ENCODE measurements around the gene AVL9. TPM values are rescaled to one million over a fixed set of nuclear protein-coding genes. Genes with fewer than 3 reads are reported as not detected.

Gene AVL9
- total and polyA plus RNA-seq, 2 experiments from 2014 or later: 13.1 to 33.8 TPM

DNA sequence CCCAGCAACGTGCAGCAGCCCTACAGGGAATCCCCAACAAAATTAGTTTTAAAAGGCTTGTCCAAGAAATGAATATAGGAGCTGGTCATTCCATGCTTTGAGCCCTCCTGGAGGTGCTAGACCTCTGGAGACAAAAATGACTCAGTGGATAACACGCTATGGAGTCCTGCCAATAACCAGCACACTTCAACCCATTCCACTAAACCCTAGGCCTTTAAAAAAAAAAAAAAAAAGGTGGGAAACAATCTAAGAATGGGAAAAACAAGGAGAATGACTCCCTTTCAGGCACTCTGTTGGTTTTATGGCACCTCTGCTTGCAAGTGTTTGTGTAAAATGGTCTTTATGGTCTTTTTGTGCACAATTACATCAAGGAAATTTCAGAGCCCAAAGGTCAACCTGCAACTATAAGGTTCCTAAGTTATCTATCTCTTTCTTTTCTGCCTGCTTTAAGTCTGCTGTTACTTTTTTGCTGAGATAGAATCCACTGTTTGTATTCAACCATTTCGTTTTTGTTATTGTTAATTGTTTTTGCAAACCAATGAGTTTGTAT is 21.3 kb downstream of the AVL9 start:
- H3K27ac Mint-ChIP-seq: no peak overlapping the region
- TF ChIP-seq, protein P1, sequence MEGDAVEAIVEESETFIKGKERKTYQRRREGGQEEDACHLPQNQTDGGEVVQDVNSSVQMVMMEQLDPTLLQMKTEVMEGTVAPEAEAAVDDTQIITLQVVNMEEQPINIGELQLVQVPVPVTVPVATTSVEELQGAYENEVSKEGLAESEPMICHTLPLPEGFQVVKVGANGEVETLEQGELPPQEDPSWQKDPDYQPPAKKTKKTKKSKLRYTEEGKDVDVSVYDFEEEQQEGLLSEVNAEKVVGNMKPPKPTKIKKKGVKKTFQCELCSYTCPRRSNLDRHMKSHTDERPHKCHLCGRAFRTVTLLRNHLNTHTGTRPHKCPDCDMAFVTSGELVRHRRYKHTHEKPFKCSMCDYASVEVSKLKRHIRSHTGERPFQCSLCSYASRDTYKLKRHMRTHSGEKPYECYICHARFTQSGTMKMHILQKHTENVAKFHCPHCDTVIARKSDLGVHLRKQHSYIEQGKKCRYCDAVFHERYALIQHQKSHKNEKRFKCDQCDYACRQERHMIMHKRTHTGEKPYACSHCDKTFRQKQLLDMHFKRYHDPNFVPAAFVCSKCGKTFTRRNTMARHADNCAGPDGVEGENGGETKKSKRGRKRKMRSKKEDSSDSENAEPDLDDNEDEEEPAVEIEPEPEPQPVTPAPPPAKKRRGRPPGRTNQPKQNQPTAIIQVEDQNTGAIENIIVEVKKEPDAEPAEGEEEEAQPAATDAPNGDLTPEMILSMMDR (conservative IDR thresholded peaks at IDR 0.05; ENCODE audit: low read depth in 2 of 2): no peak
- TF ChIP-seq, protein P2, sequence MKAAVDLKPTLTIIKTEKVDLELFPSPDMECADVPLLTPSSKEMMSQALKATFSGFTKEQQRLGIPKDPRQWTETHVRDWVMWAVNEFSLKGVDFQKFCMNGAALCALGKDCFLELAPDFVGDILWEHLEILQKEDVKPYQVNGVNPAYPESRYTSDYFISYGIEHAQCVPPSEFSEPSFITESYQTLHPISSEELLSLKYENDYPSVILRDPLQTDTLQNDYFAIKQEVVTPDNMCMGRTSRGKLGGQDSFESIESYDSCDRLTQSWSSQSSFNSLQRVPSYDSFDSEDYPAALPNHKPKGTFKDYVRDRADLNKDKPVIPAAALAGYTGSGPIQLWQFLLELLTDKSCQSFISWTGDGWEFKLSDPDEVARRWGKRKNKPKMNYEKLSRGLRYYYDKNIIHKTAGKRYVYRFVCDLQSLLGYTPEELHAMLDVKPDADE (IDR thresholded peaks at IDR 0.05): no peak
- TF ChIP-seq EZH2 (IDR thresholded peaks at IDR 0.05; ENCODE audit: low read depth, unreplicated experiment): no peak
- TF ChIP-seq EZH2phosphoT487 (IDR thresholded peaks at IDR 0.05; ENCODE audit: unreplicated experiment): no peak
- TF ChIP-seq JUNB (IDR thresholded peaks at IDR 0.05; ENCODE audit: unreplicated experiment): no peak
- no peak for TF ChIP-seq POLR2AphosphoS5 (IDR thresholded peaks at IDR 0.05; ENCODE audit: low read depth)
- TF ChIP-seq STAT1 (IDR thresholded peaks at IDR 0.05; ENCODE audit: unreplicated experiment): no peak
- TF ChIP-seq ZNF114 (CRISPR knock-in tag; IDR thresholded peaks at IDR 0.05): no peak
- TF ChIP-seq ZNF331 (CRISPR knock-in tag; IDR thresholded peaks at IDR 0.05; ENCODE audit: low read depth): no peak
- TF ChIP-seq, protein P3, sequence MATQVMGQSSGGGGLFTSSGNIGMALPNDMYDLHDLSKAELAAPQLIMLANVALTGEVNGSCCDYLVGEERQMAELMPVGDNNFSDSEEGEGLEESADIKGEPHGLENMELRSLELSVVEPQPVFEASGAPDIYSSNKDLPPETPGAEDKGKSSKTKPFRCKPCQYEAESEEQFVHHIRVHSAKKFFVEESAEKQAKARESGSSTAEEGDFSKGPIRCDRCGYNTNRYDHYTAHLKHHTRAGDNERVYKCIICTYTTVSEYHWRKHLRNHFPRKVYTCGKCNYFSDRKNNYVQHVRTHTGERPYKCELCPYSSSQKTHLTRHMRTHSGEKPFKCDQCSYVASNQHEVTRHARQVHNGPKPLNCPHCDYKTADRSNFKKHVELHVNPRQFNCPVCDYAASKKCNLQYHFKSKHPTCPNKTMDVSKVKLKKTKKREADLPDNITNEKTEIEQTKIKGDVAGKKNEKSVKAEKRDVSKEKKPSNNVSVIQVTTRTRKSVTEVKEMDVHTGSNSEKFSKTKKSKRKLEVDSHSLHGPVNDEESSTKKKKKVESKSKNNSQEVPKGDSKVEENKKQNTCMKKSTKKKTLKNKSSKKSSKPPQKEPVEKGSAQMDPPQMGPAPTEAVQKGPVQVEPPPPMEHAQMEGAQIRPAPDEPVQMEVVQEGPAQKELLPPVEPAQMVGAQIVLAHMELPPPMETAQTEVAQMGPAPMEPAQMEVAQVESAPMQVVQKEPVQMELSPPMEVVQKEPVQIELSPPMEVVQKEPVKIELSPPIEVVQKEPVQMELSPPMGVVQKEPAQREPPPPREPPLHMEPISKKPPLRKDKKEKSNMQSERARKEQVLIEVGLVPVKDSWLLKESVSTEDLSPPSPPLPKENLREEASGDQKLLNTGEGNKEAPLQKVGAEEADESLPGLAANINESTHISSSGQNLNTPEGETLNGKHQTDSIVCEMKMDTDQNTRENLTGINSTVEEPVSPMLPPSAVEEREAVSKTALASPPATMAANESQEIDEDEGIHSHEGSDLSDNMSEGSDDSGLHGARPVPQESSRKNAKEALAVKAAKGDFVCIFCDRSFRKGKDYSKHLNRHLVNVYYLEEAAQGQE (IDR thresholded peaks at IDR 0.05; ENCODE audit: unreplicated experiment): no peak
- TF ChIP-seq, protein P4, sequence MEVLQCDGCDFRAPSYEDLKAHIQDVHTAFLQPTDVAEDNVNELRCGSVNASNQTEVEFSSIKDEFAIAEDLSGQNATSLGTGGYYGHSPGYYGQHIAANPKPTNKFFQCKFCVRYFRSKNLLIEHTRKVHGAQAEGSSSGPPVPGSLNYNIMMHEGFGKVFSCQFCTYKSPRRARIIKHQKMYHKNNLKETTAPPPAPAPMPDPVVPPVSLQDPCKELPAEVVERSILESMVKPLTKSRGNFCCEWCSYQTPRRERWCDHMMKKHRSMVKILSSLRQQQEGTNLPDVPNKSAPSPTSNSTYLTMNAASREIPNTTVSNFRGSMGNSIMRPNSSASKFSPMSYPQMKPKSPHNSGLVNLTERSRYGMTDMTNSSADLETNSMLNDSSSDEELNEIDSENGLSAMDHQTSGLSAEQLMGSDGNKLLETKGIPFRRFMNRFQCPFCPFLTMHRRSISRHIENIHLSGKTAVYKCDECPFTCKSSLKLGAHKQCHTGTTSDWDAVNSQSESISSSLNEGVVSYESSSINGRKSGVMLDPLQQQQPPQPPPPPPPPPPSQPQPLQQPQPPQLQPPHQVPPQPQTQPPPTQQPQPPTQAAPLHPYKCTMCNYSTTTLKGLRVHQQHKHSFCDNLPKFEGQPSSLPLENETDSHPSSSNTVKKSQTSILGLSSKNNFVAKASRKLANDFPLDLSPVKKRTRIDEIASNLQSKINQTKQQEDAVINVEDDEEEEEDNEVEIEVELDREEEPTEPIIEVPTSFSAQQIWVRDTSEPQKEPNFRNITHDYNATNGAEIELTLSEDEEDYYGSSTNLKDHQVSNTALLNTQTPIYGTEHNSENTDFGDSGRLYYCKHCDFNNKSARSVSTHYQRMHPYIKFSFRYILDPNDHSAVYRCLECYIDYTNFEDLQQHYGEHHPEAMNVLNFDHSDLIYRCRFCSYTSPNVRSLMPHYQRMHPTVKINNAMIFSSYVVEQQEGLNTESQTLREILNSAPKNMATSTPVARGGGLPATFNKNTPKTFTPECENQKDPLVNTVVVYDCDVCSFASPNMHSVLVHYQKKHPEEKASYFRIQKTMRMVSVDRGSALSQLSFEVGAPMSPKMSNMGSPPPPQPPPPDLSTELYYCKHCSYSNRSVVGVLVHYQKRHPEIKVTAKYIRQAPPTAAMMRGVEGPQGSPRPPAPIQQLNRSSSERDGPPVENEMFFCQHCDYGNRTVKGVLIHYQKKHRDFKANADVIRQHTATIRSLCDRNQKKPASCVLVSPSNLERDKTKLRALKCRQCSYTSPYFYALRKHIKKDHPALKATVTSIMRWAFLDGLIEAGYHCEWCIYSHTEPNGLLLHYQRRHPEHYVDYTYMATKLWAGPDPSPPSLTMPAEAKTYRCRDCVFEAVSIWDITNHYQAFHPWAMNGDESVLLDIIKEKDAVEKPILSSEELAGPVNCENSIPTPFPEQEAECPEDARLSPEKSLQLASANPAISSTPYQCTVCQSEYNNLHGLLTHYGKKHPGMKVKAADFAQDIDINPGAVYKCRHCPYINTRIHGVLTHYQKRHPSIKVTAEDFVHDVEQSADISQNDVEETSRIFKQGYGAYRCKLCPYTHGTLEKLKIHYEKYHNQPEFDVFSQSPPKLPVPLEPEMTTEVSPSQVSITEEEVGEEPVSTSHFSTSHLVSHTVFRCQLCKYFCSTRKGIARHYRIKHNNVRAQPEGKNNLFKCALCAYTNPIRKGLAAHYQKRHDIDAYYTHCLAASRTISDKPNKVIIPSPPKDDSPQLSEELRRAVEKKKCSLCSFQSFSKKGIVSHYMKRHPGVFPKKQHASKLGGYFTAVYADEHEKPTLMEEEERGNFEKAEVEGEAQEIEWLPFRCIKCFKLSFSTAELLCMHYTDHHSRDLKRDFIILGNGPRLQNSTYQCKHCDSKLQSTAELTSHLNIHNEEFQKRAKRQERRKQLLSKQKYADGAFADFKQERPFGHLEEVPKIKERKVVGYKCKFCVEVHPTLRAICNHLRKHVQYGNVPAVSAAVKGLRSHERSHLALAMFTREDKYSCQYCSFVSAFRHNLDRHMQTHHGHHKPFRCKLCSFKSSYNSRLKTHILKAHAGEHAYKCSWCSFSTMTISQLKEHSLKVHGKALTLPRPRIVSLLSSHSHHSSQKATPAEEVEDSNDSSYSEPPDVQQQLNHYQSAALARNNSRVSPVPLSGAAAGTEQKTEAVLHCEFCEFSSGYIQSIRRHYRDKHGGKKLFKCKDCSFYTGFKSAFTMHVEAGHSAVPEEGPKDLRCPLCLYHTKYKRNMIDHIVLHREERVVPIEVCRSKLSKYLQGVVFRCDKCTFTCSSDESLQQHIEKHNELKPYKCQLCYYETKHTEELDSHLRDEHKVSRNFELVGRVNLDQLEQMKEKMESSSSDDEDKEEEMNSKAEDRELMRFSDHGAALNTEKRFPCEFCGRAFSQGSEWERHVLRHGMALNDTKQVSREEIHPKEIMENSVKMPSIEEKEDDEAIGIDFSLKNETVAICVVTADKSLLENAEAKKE (CRISPR knock-in tag; IDR thresholded peaks at IDR 0.05): no peak
- TF ChIP-seq NANOG (IDR thresholded peaks at IDR 0.05; ENCODE audit: borderline replicate concordance): no peak
- no peak for TF ChIP-seq CREB1 (CRISPR knock-in tag; IDR thresholded peaks at IDR 0.05; ENCODE audit: low read depth)
- H3K9me3 Mint-ChIP-seq: peaks cover 76% of the 10 kb centered on the region
- peaks cover 46% of the 10 kb centered on the region for H3K36me3 ChIP-seq (ENCODE audit: insufficient read depth)
- peaks cover 37% of the 10 kb centered on the region for H3K4me1 Mint-ChIP-seq
- H3K4me3 Mint-ChIP-seq: no peak overlapping the region
- no peaks in the 10 kb centered on the region for H4K20me1 ChIP-seq (replicated peaks; ENCODE audit: insufficient read depth)
- no peaks in the 10 kb centered on the region for H3K27me3 ChIP-seq (ENCODE audit: insufficient read depth)
- no peaks in the 10 kb centered on the region for H3F3A ChIP-seq (replicated peaks; ENCODE audit: low read depth)
- H3K36me3 Mint-ChIP-seq (ENCODE audit: low read depth): peaks cover 88% of the 10 kb centered on the region
- no peak overlapping the region for H3K27ac ChIP-seq (ENCODE audit: low read depth)
- H3K27me3 Mint-ChIP-seq (ENCODE audit: insufficient read depth, low read depth, poor library complexity): peaks cover 16% of the 10 kb centered on the region
- no peak overlapping the region for H3K4me2 ChIP-seq
- no peak overlapping the region for H3K4me3 ChIP-seq
- H3K9me2 ChIP-seq (ENCODE audit: insufficient read depth): peaks cover 2% of the 10 kb centered on the region; the same call in 1 of the 2 replicates
- peaks cover 18% of the 10 kb centered on the region for H3K4me1 ChIP-seq (ENCODE audit: insufficient read depth)
- peaks cover 82% of the 10 kb centered on the region for H3K79me2 ChIP-seq (replicated peaks; ENCODE audit: insufficient read depth)
- DNase-seq (ENCODE audit: low spot score) (no peak), ATAC-seq (no peak)
- no peak overlapping the region for H2AFZ ChIP-seq
